Measurements from ENCODE around the gene CTDSPL2.

DNA sequence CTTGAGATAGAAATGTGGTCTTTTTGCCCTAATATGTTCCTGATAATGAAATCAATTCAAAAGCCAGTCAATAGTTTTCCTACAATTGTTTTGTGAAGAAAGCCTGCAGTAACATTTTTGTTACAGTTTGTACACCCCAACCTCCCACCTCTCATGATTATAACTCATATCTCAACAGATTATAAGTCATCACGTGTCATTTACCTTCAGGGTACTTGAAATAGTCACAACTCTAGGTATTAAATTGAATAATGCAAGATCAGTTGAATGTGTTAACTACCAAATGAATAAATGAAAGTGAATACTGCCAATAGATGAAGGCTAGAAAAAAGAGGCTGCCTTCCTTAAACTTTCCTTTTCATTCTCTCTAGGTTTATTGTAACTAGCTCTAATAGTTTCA is 32.9 kb upstream of the CTDSPL2 start:
- TF ChIP-seq, protein P1, sequence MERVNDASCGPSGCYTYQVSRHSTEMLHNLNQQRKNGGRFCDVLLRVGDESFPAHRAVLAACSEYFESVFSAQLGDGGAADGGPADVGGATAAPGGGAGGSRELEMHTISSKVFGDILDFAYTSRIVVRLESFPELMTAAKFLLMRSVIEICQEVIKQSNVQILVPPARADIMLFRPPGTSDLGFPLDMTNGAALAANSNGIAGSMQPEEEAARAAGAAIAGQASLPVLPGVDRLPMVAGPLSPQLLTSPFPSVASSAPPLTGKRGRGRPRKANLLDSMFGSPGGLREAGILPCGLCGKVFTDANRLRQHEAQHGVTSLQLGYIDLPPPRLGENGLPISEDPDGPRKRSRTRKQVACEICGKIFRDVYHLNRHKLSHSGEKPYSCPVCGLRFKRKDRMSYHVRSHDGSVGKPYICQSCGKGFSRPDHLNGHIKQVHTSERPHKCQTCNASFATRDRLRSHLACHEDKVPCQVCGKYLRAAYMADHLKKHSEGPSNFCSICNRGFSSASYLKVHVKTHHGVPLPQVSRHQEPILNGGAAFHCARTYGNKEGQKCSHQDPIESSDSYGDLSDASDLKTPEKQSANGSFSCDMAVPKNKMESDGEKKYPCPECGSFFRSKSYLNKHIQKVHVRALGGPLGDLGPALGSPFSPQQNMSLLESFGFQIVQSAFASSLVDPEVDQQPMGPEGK (CRISPR knock-in tag; IDR thresholded peaks at IDR 0.05; ENCODE audit: borderline replicate concordance) = no peak
- TF ChIP-seq ZC3H10 (CRISPR knock-in tag; IDR thresholded peaks at IDR 0.05) (no peak), ARNTL (CRISPR knock-in tag; IDR thresholded peaks at IDR 0.05; ENCODE audit: borderline replicate concordance, low read depth) (no peak), CREB5 (CRISPR knock-in tag; IDR thresholded peaks at IDR 0.05; ENCODE audit: low read depth) (no peak), ZFP30 (CRISPR knock-in tag; IDR thresholded peaks at IDR 0.05) (no peak), CSDC2 (CRISPR knock-in tag; IDR thresholded peaks at IDR 0.05) (no peak), ZNF70 (CRISPR knock-in tag; IDR thresholded peaks at IDR 0.05) (no peak), RARB (CRISPR knock-in tag; IDR thresholded peaks at IDR 0.05) (no peak), SNAI2 (CRISPR knock-in tag; IDR thresholded peaks at IDR 0.05) (no peak), ZNF8 (CRISPR knock-in tag; IDR thresholded peaks at IDR 0.05) (no peak), GLIS3 (CRISPR knock-in tag; IDR thresholded peaks at IDR 0.05) (no peak)
- TF ChIP-seq, protein P2, sequence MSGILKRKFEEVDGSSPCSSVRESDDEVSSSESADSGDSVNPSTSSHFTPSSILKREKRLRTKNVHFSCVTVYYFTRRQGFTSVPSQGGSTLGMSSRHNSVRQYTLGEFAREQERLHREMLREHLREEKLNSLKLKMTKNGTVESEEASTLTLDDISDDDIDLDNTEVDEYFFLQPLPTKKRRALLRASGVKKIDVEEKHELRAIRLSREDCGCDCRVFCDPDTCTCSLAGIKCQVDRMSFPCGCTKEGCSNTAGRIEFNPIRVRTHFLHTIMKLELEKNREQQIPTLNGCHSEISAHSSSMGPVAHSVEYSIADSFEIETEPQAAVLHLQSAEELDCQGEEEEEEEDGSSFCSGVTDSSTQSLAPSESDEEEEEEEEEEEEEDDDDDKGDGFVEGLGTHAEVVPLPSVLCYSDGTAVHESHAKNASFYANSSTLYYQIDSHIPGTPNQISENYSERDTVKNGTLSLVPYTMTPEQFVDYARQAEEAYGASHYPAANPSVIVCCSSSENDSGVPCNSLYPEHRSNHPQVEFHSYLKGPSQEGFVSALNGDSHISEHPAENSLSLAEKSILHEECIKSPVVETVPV (CRISPR knock-in tag; IDR thresholded peaks at IDR 0.05) = no peak
- TF ChIP-seq, protein P3, sequence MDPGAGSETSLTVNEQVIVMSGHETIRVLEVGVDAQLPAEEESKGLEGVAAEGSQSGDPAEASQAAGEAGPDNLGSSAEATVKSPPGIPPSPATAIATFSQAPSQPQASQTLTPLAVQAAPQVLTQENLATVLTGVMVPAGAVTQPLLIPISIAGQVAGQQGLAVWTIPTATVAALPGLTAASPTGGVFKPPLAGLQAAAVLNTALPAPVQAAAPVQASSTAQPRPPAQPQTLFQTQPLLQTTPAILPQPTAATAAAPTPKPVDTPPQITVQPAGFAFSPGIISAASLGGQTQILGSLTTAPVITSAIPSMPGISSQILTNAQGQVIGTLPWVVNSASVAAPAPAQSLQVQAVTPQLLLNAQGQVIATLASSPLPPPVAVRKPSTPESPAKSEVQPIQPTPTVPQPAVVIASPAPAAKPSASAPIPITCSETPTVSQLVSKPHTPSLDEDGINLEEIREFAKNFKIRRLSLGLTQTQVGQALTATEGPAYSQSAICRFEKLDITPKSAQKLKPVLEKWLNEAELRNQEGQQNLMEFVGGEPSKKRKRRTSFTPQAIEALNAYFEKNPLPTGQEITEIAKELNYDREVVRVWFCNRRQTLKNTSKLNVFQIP (CRISPR knock-in tag; IDR thresholded peaks at IDR 0.05; ENCODE audit: borderline replicate concordance, low read depth) = no peak
